Measurements from ENCODE around the gene ERP27.

ERP27 gene

DNA sequence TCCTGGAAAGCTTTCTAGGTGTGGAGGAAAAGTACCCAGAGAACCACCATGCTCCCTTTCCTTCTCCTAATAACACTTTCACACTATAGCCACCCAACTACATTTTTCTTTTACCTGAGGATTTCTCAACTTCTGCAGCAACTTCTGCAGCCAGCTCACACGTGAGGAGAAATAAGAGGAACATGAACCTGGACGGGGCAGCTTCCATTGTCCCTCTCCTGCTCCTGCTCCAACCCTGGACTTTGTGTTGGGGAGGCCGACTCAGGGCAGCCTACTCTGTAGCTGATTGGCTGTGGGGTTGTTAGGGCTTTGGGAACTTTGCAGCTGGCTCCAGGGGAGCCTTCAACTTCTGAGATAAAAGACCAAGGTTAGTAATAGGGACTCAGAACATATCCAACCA lies at the start of gene ERP27:
Gene ERP27, minus strand, starts transcription at position 237 of the 400 bp plus-strand sequence. Its CDS starts 29 bp downstream, at position 208.
- no peak for DNase-seq (ENCODE audit: low read depth, low spot score)

DNA sequence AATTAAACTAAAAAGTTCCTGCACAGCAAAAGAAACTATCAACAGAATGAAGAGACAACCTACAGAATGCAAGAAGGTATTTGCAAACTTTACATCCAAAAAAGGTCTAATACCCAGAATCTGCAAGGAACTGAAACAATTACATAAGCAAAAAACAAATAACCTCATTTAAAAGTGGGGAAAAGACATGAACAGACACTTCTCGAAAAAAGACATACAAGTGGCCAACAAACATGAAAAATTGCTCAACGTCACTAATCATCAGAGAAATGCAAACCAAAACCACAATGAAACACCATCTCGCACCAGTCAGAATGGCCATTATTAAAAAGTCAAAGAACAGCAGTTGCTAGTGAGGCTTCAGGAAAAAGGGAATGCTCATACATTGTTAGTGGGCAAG lies 49.7 kb upstream of the ERP27 start:
- DNase-seq (ENCODE audit: low read depth, low spot score) = no peak

DNA sequence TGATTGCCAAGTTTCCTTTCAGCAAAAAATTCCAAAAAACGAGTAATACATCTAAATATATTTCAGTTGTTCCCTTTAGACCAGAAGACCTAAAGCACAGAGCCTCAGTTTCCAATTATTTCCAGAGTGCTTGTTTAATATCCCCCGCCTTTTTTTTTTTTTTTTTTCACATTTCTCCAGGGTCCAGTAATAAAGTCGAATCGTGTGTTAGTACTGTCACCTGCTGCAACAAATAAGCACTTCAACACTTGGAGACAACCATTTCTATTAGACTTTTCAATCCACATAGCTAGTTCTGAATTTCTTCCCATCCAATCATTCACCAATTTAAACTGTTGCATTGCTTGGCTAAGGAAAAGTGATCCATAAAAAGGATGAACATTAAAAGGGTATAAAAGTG lies 48.1 kb upstream of the ERP27 start:
- no peak for DNase-seq (ENCODE audit: low read depth, low spot score)

DNA sequence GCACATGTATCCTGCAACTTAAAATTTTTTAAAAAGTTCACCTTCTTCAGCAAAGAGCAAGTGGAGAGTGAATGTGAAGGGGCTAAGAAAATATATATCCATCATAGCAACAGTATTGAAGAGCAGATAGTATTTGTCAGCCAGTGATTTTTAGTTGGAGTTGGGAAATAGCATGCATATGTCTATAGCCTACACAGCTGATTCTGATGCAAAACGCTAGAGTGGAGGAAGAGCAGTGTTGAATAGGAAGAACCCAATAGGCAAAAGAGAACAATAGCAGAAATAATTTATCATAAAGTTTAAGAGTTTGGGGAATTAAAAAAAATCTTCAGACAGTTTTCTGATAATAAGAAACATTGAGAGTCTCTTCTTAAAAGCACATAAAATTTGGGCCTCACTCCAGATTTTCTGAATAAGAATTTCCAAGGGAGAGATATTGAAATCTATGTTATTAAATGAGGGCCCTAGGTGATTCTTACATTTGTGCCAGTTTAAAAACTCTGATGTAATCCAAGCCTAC lies 46.5 kb upstream of the ERP27 start:
- DNase-seq (ENCODE audit: low read depth, low spot score) = no peak

DNA sequence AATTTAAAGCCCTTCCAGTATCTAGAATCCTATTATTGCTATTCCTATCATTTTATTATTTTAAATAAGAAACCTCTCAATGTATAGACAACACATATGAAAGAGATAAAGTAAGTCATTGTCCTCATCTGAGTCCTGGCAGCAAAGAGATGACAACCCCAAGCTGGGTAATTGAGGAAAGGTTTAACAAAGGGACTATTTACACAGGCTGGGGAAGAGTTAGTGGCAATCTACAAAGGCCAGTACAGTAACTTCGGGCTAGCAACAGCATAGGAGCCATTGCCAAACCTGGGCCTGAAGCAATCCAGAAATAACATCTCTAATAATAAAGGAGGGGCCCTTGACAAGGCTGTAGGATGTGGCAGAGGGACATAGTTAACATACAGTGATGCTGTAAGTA lies 45.7 kb upstream of the ERP27 start:
- DNase-seq (ENCODE audit: low read depth, low spot score) = no peak

DNA sequence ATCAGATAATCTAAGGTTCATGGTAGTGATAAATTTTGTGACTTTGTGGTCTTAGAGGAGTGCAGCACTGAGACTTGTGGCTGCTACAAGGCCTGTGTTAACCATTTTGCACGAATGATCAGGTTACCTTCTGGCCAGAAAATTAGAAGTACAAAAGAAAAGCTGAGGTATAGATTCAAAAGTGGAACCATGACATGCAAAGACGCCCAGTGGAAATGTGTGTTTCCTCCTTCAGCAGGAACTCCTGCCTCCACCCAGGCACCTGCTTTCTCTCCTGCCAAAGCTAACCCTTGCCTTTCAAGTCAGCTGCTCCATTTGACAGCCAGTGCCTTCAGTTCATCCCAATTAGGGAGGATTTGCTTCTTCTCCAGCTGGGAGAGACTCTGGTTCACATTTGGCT lies 44.7 kb upstream of the ERP27 start:
- no peak for DNase-seq (ENCODE audit: low read depth, low spot score)

DNA sequence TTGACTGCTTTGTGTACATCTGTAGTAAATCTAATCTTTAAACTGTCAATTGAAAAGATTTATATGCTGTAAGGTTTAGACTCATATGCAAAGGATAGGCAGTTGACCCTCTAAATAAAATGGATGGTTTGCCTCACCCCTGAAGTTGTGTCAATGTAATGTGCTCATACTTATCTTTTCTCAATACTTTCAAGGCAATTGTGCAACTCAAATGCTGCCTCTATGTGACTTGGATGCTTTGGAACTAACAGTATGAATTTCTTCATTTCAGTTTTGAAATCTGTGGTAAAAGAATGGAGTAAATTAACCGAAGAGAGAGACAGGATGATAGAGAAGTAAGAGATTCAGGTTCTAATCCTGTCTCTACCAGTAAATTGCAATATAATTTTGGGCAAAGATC lies 44.2 kb upstream of the ERP27 start:
- DNase-seq (ENCODE audit: low read depth, low spot score) = no peak

DNA sequence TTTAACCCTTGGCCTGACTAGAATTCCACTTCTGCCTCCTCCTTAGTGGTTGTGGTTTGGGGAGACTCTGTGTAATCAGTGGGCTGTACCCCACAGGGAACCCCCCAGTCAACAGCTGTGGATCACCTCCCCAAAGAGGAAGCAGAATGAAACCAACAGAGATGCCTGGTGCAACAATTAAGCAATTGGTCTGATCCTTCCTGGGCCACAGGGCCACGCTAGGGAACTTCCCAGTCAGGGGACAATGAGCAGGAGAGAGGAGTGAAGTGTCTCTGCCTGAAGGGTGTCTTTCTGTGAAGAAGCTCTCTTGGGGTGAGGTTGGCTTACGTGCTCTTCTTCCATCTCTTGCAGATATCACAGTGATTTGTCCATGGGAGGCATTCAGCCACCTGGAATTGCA lies 42.7 kb upstream of the ERP27 start:
- no peak for DNase-seq (ENCODE audit: low read depth, low spot score)

DNA sequence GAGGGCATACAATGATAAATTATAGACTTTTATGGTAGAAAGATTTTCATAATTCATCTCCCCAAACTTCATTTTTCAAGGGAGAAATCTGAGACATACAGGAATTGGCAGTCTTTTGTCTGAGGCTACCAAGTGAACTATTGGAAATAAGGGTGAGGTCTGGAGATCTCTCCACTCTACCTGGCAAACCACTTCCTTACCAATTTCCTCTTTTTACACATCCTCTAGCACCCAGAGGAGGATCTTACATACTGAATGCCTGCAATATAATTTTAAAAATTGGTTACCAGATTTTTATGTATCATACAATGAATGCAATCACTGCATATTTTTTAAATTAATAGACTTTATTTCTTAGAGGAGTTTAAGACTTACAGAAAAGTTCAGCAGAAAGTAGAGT lies 41.1 kb upstream of the ERP27 start:
- DNase-seq (ENCODE audit: low read depth, low spot score) = no peak

DNA sequence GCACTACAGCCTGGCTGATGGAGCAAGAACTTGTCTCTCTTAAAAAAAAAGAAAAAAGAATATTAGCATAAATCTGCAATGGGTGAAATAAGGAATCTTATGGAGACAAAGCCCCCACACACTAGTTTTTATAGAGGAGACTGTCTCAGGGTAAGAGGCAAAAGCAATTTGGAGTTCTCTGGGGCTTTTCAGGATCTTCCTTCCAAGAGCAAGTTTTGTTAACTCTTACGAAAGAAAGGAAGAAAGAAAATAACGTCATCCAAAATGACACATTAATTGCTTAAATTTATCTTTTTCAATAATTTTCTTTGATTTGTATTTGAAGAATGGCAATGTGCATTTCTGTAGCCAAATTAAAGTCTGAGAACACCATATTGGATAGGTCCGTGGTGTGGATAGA lies 38.3 kb upstream of the ERP27 start:
- DNase-seq (ENCODE audit: low read depth, low spot score) = no peak

DNA sequence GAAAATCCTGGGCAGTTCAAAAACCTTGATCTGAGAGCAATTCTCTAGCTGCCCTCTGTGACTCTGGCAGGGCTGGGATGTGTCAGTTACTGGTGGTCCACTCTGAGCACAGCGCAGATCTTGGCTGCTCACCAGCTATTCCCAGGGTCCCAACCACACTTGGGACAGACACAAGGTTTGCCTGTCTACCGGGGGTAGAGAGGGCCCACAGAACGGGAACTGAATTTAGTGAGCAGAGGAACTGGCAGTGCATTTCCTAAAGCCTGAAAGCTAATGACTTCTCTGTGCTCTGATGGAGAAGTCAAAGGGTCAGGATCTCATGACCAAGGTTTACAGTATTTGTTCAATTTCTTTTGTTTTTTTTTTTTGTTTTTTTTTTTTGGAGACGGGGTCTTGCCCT lies 37.1 kb upstream of the ERP27 start:
- DNase-seq (ENCODE audit: low read depth, low spot score) = no peak

DNA sequence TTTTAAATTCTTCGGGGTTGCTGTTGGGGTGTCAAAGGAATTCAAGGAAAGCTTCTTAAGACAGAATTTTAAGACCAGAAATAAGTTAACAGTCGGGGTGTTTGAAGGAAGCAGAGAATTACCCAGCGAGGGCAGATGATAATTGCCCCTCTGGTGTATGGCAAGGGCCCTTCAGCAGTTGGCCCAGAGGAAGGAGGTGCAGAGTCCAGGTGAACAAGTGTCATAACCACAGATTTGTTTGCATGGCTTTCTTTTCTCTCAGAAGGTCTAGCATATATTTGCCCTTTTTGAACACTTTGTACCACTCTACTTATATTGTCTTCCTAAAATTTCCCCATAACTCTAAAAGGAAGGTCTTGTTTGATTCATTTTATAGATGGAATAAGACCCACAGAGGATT lies 36.3 kb upstream of the ERP27 start:
- no peak for DNase-seq (ENCODE audit: low read depth, low spot score)

DNA sequence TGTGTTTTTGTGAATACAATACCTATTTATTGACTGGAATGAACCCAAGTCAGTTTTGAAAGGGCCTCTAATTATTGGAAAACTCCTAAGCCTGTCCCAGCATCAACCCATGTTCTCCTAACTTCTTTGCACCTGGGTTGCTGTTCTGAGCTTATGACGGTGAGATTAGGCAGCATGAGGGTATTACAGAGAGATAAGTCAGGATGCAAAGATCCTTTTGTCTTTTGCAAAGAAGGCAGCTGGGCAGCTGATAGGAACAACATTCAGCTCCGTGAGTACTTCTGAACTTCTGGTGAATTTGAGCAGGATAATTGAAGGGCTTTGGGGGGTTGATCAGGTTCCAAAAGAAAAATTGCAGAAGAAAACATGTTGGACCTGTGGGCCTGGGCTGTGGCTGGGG lies 34.5 kb upstream of the ERP27 start, which contains the start of gene PDE6H:
Gene PDE6H, plus strand, starts transcription at position 227 of the 400 bp plus-strand sequence. CDS start 4,971 bp downstream, outside the sequence.
- no peak for DNase-seq (ENCODE audit: low read depth, low spot score)

DNA sequence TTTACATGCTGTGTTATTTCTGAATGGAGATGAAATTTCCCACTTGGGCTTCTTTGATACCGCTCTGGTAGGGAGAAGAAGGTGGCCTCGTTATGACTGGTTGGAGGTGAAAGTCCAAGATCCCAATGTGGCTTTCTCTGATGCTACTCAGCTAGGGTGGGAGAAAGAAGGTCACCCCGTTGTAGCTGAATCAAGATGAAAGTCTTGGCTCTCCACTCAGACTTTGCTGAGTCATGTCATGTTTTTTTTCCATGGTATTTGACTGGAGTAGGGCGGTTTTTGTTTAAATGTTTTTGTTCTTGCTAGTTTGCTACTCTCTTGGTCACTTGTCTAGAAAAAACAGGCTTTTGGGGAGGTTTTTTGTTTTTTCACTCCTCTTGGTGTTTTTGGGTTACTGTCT lies 32.1 kb upstream of the ERP27 start:
- DNase-seq (ENCODE audit: low read depth, low spot score) = peak; percentile 15

DNA sequence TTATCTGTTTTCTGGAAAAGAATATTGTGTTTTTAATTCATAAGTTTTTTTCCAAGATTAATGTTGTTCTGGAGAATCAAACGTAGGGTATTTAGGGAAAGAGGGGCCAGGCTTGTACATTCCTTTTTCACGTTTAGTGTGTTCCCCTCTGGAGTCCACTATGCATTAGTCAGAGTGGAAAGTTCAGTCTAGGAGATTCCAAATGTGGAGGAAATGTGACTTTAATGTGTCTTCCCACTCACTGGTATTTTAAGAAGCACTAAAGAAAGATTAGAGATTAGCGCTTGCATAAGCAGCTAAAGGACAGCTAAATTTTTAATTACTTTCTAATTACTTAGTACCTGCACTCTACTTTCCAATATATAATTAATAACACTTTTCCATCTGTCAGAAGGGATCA lies 30.1 kb upstream of the ERP27 start:
- DNase-seq (ENCODE audit: low read depth, low spot score) = no peak

DNA sequence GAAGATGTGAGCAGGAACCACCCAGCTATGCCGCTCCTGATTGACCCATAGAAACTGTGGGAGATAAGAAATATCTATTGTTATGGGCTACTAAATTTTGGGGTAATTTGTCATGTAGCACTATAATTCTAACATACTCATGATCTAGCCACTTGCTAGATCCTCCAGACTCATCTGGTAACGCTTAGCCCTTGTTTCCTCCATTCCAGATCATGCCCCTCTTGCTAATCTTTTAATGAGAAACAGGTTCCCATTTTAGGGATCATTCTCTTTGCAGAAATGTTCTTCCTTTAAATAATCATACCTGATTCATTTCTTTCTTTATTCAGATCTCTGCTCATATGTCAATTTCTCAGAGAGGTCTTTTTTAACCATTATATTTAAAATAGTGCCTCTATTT lies 26.9 kb upstream of the ERP27 start:
- DNase-seq (ENCODE audit: low read depth, low spot score) = no peak

DNA sequence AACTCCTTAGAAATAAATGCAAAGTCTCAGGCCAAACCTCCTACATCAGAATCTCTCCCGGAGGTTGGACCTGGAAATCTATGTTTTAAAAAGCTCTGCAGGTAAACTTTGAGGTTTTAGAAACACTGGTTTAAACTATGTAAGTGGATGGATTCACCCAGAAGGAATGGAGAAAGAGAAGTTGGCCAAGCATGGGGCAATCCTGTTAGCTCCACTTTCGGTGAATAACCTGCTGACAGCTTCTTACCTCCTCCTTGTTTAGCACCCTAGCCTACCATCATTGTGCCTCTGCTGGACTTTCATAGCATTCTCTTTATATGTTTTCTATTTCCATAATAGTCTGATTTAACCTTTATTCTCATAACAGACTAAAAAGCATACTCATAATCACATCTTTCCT lies 26.1 kb upstream of the ERP27 start:
- DNase-seq (ENCODE audit: low read depth, low spot score) = no peak

DNA sequence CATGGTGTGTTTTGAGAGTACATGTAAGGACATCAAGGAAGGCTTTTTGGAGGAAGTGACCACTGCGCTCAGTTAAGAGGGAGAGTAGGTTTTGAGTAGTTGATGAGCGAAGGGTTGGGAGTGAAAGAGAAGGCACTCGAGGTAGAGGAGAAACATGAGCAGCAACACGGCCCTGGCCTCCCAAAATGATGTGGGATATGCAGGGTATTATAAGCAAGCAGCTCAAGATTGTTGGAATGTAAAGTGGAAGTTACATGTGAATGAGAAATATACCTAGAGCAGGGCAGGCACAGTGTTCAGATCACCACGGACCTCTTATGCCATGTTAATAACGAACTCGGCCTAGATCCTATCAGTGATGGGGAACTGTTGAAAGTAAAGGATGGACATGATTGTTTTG lies 25.2 kb upstream of the ERP27 start:
- no peak for DNase-seq (ENCODE audit: low read depth, low spot score)

DNA sequence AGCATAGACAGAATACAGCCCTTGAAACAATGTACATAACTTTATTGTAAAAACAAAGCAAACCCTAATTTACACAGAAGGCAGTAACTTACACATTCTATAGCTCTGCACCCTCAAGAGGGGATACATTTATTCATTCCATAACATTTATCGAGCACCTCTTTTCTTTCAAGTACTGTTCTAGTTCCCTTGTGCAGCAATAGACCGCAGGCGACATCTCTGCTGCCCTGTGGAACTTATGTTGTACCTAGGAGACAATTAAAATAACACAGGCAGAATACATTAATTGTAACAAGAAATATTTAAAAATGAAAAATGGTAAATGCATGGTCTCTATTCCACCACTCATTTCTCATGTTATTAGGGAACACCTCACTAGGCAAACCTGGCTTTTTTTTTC lies 24.5 kb upstream of the ERP27 start:
- no peak for DNase-seq (ENCODE audit: low read depth, low spot score)

DNA sequence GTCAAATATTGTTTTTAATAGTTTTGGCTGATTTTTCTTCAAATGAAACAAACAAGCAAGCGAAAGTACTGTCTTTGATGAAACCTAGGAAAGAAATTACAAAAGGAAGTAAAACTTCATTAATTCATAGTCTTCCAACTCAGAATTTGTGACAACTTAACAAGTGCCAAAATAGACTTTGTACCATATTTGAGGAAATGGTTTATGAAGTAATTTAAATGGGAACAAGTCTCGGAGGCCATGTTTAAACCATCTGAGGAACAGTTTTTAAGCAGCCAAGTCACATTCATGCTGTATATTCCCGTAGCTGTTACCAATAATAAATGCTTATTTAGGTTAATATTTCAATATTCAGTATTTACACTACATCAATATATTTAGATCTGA lies 23.8 kb upstream of the ERP27 start:
- no peak for DNase-seq (ENCODE audit: low read depth, low spot score)

DNA sequence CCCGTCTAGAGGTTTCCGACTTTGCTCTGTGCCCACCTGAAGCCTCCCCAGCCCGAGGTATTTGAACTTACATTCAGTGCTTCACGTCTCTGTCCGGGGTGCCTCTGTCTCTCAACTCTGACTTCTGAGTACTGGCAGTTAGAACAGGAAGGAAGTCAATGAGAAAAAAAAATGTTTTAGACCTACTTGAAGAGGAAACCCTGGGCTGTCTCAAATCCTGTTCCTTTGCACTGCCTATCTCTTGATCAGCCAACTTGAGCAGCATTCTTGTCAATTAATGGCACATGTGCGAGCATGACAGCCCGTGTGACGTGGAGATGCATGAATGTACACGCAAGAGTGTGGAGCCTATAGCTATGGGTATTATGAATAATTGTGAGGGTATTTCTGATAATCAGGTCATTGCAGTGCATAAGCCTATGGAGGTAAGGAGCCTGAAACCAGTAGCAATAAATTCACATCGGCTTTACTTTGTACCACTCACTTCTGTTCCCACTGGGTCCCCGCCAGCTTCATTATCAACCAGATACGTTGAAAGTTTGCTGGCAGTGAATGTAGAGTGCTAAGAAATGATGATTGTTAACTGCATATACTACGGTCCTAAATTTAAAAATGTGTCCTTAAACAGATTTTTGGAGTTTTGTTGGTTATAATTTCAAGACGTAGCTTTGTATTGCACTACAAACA lies 23.3 kb upstream of the ERP27 start, which contains the start of gene ARHGDIB:
Gene ARHGDIB, minus strand, starts transcription at position 136 of the 687 bp plus-strand sequence. CDS start 10,889 bp downstream, outside the sequence.
- DNase-seq (ENCODE audit: low read depth, low spot score) = no peak

DNA sequence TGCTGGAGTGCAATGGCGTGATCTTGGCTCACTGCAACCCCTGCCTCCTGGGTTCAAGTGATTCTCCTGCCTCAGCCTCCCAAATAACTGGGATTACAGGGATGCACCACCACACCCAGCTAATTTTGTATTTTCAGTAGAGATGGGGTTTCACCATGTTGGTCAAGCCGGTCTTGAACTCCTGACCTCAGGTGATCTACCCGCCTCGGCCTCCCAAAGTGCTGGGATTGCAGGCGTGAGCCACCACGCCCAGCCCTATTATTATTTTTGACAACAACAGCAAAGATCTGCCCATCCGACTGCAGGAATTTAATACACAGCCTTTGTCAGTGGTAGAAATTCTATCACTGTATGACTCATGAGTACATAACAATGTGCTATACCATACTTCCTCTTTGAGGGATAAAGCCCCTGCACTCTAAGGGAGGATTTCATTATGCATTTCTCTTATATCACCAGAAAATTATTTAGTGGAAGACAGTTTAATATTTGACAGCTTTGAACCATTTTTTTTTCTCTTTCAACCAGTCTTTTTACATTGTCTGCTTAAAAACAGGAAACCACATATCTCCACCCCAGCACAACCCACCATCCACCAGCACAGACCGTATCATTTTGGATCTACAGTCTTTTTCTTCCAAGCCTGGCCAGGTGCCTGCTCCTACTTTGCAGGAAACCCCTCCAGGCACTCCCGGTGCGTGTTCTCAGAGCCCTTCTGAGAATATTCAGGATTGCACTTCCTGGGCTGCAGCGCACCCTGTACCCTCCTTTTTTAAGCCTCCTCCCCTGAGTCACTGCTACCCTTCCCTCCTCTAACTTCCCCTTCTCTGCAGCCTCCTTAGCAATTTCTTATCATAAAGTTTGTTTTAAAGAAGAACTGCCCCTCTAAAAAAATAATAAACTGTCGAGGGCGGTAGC lies 22.5 kb upstream of the ERP27 start:
- DNase-seq (ENCODE audit: low read depth, low spot score) = no peak

Measured in astrocyte of the hippocampus (primary cell).